Stimulated activated CD4-positive, alpha-beta T cell treated with anti-CD3 and anti-CD28 coated beads, Interleukin-4, amount 100 ng/mL, for 24 hours (primary cell): Measurements from ENCODE around the gene TRIM31.

Experiments used
- DNase-seq: peaks from one replicate; pipeline ENCODE4 v3.0.0-alpha.2; 2020

Gene TRIM31, protein sequence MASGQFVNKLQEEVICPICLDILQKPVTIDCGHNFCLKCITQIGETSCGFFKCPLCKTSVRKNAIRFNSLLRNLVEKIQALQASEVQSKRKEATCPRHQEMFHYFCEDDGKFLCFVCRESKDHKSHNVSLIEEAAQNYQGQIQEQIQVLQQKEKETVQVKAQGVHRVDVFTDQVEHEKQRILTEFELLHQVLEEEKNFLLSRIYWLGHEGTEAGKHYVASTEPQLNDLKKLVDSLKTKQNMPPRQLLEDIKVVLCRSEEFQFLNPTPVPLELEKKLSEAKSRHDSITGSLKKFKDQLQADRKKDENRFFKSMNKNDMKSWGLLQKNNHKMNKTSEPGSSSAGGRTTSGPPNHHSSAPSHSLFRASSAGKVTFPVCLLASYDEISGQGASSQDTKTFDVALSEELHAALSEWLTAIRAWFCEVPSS

DNA sequence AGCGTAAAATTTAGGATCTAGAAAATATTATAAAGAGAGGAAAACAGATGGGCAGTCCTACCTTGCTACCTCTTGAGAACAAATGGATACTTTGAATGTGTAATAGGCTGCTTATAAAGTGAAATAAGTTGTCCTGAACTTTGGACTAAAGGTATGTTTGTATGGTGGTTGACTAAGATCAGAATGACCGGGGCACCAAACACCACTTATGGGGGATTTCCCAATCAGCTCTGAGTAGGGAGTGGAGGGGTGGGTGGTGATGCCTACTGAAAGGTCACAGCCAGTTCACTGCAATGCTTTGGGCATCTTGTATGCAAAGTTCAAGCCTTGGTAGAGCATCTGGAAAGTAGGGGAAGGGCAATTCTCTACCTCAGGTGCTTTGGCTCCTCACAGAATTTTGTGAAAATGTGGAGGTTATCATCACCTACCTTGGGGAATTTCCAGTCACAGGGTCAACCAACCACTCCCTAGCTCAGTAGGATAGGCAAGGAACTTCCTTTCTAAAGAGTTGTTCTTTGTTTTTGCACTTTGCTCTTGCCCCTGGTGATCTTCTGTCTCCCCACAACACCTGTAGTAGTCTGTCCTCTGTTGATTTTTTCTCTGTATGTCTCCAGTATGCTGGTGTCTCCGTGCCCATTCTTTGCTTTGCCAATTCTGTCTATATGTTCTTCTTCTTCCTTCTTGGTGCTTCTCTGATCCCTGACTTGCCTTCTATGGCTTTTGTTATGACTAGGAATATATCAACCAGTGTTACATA lies at the start of gene TRIM31:
Gene TRIM31 (minus strand): TSS at position 88 of the 757 bp plus-strand sequence. CDS start 285 bp downstream, outside the sequence.
- DNase-seq = no peak

DNA sequence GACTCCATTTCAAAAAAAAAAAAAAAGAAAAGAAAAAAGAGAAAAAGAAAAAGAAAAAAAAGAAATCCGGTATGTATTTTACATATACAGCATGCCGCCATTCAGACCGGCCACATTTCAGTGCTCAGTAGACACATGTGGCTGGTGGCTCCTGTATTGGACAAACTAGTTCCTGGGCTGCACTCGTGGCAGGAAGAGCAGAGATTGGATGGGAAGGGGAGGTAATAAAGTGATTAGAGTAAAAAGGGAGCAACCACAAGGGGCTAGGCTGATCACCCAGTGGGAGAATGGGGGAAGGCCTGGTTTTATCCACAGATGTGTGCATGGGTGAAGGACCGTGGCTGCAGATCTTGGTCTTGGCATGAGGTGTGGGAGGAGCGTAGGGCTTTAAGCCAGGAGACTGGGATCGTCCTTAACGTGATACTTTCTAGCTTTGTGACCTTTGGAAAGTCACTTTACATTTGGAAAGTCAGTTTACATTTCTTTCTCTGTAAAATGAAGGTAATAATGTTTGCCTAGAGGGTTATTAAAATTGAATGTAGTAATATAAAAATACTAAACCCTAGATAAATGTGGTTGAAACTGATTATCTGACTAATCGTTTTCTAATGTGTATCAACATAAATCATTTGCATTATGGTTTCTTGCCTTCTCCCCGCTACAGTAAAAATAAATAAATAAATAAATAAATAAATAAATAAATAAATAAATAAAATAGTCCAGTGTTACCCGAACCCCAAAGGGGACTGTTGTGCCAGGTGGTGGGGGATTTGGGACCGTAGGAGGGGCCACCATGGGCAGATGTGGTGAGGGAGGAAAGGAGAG lies 49.6 kb upstream of the TRIM31 start:
- no peak for DNase-seq

GRCh38 chr6:30160785-30161531 lies 48.1 kb upstream of the TRIM31 start, which contains the start of gene TRIM10:
TRIM10 (minus strand) TSS chr6:30161211; CDS start chr6:30160858, 353 bp downstream.
- DNase-seq = no peak

DNA sequence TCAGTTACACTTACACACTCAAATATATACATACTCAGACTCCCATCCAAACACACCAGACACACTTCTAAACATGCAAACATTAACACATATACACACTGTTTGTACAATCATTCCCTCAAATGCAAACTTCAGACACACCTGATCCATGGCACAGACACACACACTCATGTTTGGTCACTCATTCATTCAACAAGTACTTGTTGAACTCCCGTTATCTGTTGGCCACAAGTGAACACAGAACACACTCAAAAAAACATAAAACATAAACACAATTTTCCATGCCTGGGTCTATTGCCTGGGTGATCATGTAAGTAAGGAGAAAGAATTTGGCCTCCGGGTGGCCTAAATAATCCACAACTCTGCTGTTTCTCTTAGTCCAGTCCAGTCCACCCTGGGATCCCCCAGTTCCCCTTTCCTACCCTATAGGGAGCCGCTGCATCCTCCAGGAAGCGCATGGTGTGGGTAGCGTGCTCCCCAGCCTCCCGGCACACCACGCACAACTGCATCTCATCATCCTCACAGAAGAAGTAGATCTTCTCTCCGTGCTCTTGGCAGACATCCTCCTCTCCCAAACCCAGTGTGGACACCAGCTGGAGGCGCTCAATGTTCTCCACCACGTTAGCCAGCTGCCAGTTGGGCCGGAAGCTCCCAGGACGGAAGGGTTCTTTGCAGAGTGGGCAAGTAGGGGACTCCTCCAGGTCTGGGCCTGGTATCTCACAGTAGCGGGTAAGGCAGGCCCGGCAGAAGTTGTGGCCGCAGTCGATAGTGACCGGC lies 47.3 kb upstream of the TRIM31 start:
- DNase-seq = no peak

GRCh38 chr6:30158475-30159040 lies 45.7 kb upstream of the TRIM31 start:
- no peak for DNase-seq

- DNase-seq = no peak
These were observed 45.1 kb upstream of the TRIM31 start for GRCh38 chr6:30157999-30158398.

GRCh38 chr6:30157581-30157980 lies 44.7 kb upstream of the TRIM31 start:
- DNase-seq = no peak

DNA sequence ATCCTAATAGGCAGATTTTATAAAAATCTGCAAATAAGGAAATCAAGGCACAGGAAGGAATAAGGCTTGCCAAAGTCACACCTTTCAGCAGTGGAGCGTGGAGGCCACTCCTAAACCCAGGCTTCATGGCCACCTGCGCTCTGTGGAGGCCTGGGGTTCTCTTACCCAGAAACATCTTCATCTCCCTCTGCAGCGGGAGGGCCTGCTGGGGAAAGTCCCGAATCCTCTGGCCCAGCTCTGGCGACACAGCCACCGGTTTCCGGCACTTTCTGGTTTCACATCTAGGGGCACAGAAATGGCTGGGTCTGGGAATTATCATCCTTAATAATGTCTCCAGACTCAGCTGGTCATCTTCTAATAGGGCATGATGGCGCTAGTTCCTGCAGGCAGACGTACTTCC lies 43.9 kb upstream of the TRIM31 start:
- no peak for DNase-seq

DNA sequence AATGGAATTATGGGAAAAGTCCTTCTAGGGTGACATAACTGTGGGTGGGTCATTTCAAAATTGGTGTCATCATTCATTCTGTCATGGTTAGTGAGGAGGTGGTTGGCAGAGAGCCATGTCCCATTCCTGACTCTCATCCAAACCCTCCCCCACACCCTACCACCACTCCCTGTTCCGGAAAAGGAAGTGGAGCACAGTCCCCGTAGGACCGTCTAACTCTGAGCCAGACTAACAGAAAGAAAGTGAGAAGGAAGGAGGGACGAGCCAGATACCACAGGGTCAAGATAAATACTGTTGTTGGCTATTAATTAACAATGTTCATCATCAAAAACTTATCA lies 43.3 kb upstream of the TRIM31 start:
- no peak for DNase-seq

GRCh38 chr6:30155520-30156261 lies 42.8 kb upstream of the TRIM31 start:
- no peak for DNase-seq

DNA sequence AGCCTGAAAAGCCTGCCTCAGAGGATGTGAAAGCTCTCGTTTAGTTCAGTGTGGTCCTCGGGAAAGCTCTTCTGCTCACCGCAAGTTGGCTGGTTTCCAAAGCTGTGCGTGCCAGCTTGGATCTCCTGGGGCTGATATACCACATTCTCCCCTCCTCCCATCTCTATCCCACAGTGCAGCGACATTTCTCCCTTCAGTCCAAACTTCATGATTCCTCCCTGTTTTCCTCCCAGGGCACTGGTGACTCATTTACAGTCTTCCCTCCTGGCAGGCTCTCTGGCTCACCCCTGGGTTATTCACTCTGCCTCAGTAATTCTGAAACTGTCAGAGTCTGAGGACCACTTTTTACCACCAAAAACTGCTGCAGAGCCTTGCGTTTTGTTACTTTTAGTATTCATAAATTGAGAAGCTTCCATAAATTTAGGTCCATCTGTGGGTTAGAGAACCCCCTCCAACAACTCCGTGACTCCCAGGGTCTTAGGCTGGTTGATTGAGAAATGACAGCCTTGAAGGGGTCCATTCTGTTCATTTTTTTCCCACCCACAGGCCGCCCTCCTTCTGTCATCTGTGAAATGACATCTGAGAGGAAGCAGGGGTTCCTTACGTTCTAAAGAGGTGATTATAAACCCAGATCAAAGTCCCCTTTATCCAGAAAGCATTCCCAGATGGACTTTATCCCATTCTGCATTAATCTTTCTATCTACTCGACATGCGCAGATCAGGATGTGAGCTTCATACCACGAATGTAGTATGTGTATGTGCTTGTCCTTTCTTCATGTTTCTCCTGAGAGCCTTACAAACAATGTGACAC lies 42.0 kb upstream of the TRIM31 start:
- DNase-seq = no peak

DNA sequence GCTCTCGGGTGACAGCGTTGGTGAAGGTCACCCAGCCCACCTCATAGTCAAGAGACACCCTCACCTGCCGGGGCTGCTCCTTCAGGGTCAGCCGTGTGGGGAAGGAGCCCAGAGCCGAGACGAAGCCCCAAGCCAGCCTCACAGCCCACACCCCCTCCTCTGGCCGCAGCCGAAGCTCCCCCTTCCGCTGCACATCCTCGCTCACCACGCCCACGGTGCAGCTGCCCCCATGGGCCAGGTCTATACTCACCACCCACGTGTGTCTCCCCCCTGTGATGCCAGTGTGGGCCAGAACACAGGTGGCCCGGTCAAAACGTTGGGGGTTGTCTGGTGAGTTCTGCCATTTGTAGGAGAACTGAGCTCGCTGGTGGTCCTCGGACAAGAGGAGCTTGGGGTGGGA lies 41.2 kb upstream of the TRIM31 start:
- DNase-seq = no peak

- DNase-seq = no peak
These were observed 40.2 kb upstream of the TRIM31 start for GRCh38 chr6:30152910-30153610.

GRCh38 chr6:30152016-30152673 lies 39.3 kb upstream of the TRIM31 start:
- no peak for DNase-seq

DNA sequence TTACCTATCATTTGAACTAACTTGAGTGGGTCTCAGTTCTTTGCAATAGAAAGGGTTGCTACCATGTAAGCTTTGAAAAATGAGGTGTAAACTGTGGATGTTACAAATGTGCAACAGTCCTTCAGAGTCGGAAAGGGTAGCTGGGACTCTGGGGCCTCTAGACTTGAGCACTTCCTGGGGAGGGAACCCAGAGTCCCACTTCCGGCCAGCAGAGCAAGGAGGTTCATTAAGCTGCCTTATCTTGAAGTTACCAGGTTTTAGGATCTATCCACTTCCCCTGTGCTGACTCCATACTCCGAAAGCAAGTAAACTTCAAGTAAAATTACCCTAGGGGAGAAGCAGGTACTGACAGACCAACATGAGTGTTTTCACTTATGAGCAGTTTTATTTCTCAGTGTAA lies 38.7 kb upstream of the TRIM31 start:
- DNase-seq = no peak

DNA sequence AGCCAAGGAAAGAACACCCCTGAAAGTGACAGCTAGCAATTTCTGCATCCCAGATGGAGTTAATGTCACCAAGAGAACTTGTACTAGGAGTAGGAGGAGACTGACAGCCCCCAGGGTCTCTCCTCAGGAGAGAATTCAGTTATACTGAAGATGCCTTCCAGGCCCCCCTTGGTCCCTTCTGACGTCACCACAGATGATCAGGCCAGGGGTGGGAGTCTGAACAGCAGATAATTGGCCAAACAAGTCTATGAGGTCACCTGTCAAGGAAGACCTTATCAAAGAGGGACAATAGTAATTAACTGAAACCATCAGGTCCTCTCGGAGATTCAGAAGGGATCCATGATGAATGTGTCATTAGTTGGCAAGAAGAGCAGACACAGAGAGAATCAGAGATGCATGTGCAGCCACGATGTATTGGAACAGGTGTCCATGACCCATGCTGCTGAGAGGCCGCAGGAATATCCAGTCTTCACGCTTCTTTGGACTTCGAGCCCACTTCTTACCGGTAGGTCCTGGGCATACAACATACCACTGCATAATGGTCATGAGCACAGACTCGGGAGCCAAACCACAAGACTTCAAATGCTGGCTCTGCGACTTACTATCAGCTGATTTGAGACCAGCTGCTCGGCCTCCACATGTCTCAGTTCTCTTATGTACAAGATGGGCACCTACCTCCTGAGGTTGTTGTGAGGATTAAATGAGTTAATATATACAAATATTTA lies 37.9 kb upstream of the TRIM31 start:
- DNase-seq = no peak

DNA sequence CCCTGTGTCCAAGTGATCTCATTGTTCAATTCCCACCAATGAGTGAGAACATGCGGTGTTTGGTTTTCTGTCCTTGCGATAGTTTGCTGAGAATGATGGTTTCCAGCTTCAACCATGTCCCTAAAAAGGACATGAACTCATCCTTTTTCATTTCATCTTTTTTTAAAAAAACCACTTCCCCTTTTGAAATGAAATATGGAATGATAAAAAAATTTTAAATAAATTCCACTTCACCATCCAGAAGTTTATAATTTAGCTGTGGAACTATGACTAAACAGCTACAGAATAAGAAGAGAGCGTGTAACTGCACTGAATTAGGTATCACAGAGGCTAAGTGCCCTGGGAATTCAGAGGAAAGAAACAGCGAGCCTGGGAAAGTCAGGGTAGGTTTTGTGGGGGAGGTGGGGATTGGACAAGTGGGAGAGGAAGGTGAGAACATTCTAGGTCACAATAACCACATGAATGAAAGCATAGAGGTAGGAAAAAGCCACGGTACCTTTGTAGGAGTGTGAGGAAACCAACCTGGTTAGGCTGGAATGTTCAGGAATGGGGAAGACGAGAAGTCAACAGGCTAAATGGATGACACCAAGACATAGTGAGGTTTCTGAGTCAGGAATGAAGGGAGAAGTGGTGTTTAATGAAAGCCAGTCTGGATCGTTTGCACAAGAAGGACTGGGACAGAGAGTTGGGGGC lies 37.1 kb upstream of the TRIM31 start:
- no peak for DNase-seq
